LNCaP clone FGC (cell line): ENCODE measurements around the gene SCN2A.
"Not testable (repeated sequence)": the region's sequence is repeated elsewhere in the genome, so short reads cannot be mapped to it uniquely, and the experiment has no call there.

ENCODE experiments used
- DNase-seq: peaks from one replicate; pipeline ENCODE4 v3.0.0-alpha.2; 2011; ENCODE audit warnings: low read depth
- H3K4me3 ChIP-seq: 2 replicates; pipeline ENCODE4 v1.5.1; 2011; ENCODE audit warnings: mild to moderate bottlenecking, low read depth, low read length, control low read depth
- CTCF ChIP-seq: IDR thresholded peaks from 2 replicates; pipeline ENCODE4 v1.5.1; 2012; ENCODE audit warnings: mild to moderate bottlenecking; ENCODE audit not compliant: control insufficient read depth, insufficient read depth; ENCODE audit errors: extremely low read depth

SCN2A gene

GRCh38 chr2:165305391-165306096, 66.3 kb downstream of the SCN2A start:
- no peak for DNase-seq
- no peak for TF ChIP-seq CTCF
- no peak overlapping the region for H3K4me3 ChIP-seq

GRCh38 chr2:165307317-165307716, 68.1 kb downstream of the SCN2A start:
- no peak for TF ChIP-seq CTCF
- no peak overlapping the region for H3K4me3 ChIP-seq

GRCh38 chr2:165311949-165312348, 72.7 kb downstream of the SCN2A start:
- DNase-seq: no peak
- no peak overlapping the region for H3K4me3 ChIP-seq
- TF ChIP-seq CTCF: no peak

More at GRCh38 chr2:165307317-165307716, 68.1 kb downstream of the SCN2A start:
- DNase-seq: no peak

- no peak for TF ChIP-seq CTCF
- DNase-seq: no peak
- no peak overlapping the region for H3K4me3 ChIP-seq
Measured at GRCh38 chr2:165312999-165313398, 73.8 kb downstream of the SCN2A start.

- H3K4me3 ChIP-seq: no peak overlapping the region
- no peak for DNase-seq
- TF ChIP-seq CTCF: no peak
Measured at GRCh38 chr2:165313509-165313908, 74.3 kb downstream of the SCN2A start.

GRCh38 chr2:165328272-165328671, 89.1 kb downstream of the SCN2A start:
- H3K4me3 ChIP-seq: no peak overlapping the region
- DNase-seq: no peak
- TF ChIP-seq CTCF: no peak

GRCh38 chr2:165344276-165344675, 105.1 kb downstream of the SCN2A start:
- H3K4me3 ChIP-seq, DNase-seq: not testable (repeated sequence)
